Measurements from ENCODE around the gene ACBD6. TPM values are rescaled to one million over a fixed set of nuclear protein-coding genes. Genes with fewer than 3 reads are reported as not detected.

Gene ACBD6
- total RNA-seq, 5 donors from 2014 or later (not counting 1 experiment from before 2014, with no cell fraction given): 44.3 to 58.5 (median 53.0) TPM

GRCh38 chr1:180501865-180502360 is 464 bp downstream of the ACBD6 start:
- ATAC-seq (replicated peaks in 1 of 4) (peak; percentile 14 to 24 (median 18)), DNase-seq (peak in 9 of 35 experiments; percentile 8 to 58 (median 23))
- H3K9me3 Mint-ChIP-seq: no peaks in the 10 kb centered on the region
- Histone ChIP-seq H3K9me3 (no peaks in the 10 kb centered on the region), H3K27ac (ENCODE audit: low read length) (peak overlapping the region; percentile 87), H3K27me3 (replicated peaks in 1 of 2; ENCODE audit: control insufficient read depth in 2 of 2, extremely low read depth in 1 of 2, insufficient read depth in 2 of 2, low read length in 1 of 2) (no peaks in the 10 kb centered on the region), H3K4me3 (ENCODE audit: control insufficient read depth in 1 of 2, extremely low read depth in 1 of 2, low read length in 1 of 2) (peak overlapping the region; percentile 97 to 99), H3K36me3 (ENCODE audit: control insufficient read depth in 2 of 2, extremely low read depth in 1 of 2, insufficient read depth in 1 of 2, low read length in 1 of 2) (no peaks in the 10 kb centered on the region), H3K4me1 (ENCODE audit: control insufficient read depth in 1 of 2, extremely low read depth in 1 of 2, insufficient read depth in 2 of 2, low read length in 2 of 2) (peaks cover 21 to 22% of the 10 kb centered on the region in 2 experiments)
- CTCF ChIA-PET: interaction anchor here (0.5 to 4.1 kb wide), 13 partner anchors 10 to 603 kb away, joined by 3 to 20 read pairs (median 4); no protein-coding TSS in a partner anchor
- peaks cover 33 to 43% (median 42%) of the 10 kb centered on the region in 3 donors for H3K4me1 Mint-ChIP-seq
- no peaks in the 10 kb centered on the region for H3K27me3 Mint-ChIP-seq
- POLR2A ChIA-PET: interaction anchor here (0.5 to 1.0 kb wide), 4 partner anchors 14 to 589 kb away, joined by 3 to 4 read pairs (median 4); no protein-coding TSS in a partner anchor
- peaks cover 3% of the 10 kb centered on the region for H3K36me3 Mint-ChIP-seq
- peak overlapping the region; percentile 96 to 99 for H3K27ac Mint-ChIP-seq
- H3K4me3 Mint-ChIP-seq: peak overlapping the region; percentile 92 to 96 (median 95)
- WGBS (ENCODE audit: insufficient coverage): under 1% methylated on average over 17 of the region's 18 CpGs

DNA sequence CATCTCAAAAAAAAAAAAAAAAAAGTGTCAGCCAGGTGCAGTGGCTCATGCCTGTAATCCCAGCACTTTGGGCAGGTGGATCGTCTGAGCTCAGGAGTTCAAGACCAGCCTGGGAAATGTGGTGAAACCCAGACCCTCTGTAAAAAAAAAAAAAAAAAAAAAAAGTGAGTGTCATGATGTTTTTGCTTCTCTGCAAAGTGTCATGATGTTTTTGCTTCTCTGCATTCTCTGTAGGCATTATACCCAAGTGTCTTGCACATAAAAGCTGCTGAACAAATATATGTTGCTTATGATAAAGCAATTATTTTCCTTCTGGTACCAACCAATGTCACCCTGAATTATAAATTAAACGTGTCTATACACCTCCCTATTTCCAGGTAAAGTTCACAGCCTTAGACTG is 1.7 kb downstream of the ACBD6 start:
- Mint-ChIP-seq H3K4me3 (peak overlapping the region; percentile 65 to 92 (median 73)), H3K4me1 (peaks cover 44 to 50% (median 50%) of the 10 kb centered on the region in 3 donors), H3K36me3 (peaks cover 3% of the 10 kb centered on the region), H3K9me3 (no peaks in the 10 kb centered on the region), H3K27ac (peak overlapping the region in 1 of 2 donors; percentile 61), H3K27me3 (no peaks in the 10 kb centered on the region)
- no peak overlapping the region for H3K27ac ChIP-seq (ENCODE audit: low read length)
- ATAC-seq (replicated peaks in 1 of 4) (no peak), DNase-seq (no peak)
- no peaks in the 10 kb centered on the region for H3K36me3 ChIP-seq (ENCODE audit: control insufficient read depth in 2 of 2, extremely low read depth in 1 of 2, insufficient read depth in 1 of 2, low read length in 1 of 2)
- H3K4me1 ChIP-seq (ENCODE audit: control insufficient read depth in 1 of 2, extremely low read depth in 1 of 2, insufficient read depth in 2 of 2, low read length in 2 of 2): peaks cover 21 to 22% of the 10 kb centered on the region in 2 experiments
- WGBS (ENCODE audit: insufficient coverage): 100% methylated on average over 1 of the region's 2 CpGs
- POLR2A ChIA-PET: interaction anchor here in 1 of 2 donors (0.6 to 0.7 kb wide), 2 partner anchors 585 to 631 kb away, joined by 6 to 10 read pairs; no protein-coding TSS in a partner anchor
- no peaks in the 10 kb centered on the region for H3K27me3 ChIP-seq (replicated peaks in 1 of 2; ENCODE audit: control insufficient read depth in 2 of 2, extremely low read depth in 1 of 2, insufficient read depth in 2 of 2, low read length in 1 of 2)
- H3K9me3 ChIP-seq: no peaks in the 10 kb centered on the region
- CTCF ChIA-PET: interaction anchor here (0.6 to 2.3 kb wide), 9 partner anchors 18 to 624 kb away, joined by 3 to 12 read pairs (median 4); no protein-coding TSS in a partner anchor
- no peak overlapping the region for H3K4me3 ChIP-seq (ENCODE audit: control insufficient read depth in 1 of 2, extremely low read depth in 1 of 2, low read length in 1 of 2)

DNA sequence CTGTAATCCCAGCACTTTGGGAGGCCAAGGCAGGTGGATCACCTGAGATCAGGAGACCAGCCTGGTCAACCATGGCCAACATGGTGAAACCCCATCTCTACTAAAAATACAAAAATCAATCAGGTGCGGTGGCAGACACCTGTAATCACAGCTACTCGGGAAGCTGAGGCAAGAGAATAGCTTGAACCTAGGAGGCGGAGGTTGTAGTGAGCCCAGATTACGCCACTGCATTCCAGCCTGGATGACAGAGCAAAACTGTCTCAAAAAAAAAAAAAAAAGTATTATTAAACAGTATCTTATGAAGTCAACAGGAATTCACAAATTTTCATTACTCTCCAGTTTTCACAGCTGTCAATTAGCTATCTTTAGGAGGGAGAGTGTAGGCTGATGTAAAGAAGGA is 3.8 kb downstream of the ACBD6 start:
- no peak overlapping the region for H3K27ac ChIP-seq (ENCODE audit: low read length)
- peaks cover 21 to 22% of the 10 kb centered on the region in 2 experiments for H3K4me1 ChIP-seq (ENCODE audit: control insufficient read depth in 1 of 2, extremely low read depth in 1 of 2, insufficient read depth in 2 of 2, low read length in 2 of 2)
- H3K4me3 Mint-ChIP-seq: no peak overlapping the region
- DNase-seq (no peak), ATAC-seq (replicated peaks in 1 of 4) (no peak)
- peaks cover 53 to 58% (median 57%) of the 10 kb centered on the region in 3 donors for H3K4me1 Mint-ChIP-seq
- ChIA-PET POLR2A (interaction anchor here in 1 of 2 donors (0.7 kb wide), 1 partner anchor 1612 kb away, joined by 4 read pairs; no protein-coding TSS in a partner anchor), CTCF (interaction anchor here (0.9 to 1.5 kb wide), 3 partner anchors 10 to 684 kb away, joined by 3 to 4 read pairs (median 3); no protein-coding TSS in a partner anchor)
- H3K36me3 ChIP-seq (ENCODE audit: control insufficient read depth in 2 of 2, extremely low read depth in 1 of 2, insufficient read depth in 1 of 2, low read length in 1 of 2): no peaks in the 10 kb centered on the region
- H3K27me3 Mint-ChIP-seq: no peaks in the 10 kb centered on the region
- no peaks in the 10 kb centered on the region for H3K9me3 Mint-ChIP-seq
- WGBS (ENCODE audit: insufficient coverage): no CpG with 5 or more reads among the region's 4 CpGs
- no peak overlapping the region for H3K27ac Mint-ChIP-seq
- H3K27me3 ChIP-seq (replicated peaks in 1 of 2; ENCODE audit: control insufficient read depth in 2 of 2, extremely low read depth in 1 of 2, insufficient read depth in 2 of 2, low read length in 1 of 2): no peaks in the 10 kb centered on the region
- no peaks in the 10 kb centered on the region for H3K9me3 ChIP-seq
- H3K36me3 Mint-ChIP-seq: peaks cover 14% of the 10 kb centered on the region
- H3K4me3 ChIP-seq (ENCODE audit: control insufficient read depth in 1 of 2, extremely low read depth in 1 of 2, low read length in 1 of 2): no peak overlapping the region

DNA sequence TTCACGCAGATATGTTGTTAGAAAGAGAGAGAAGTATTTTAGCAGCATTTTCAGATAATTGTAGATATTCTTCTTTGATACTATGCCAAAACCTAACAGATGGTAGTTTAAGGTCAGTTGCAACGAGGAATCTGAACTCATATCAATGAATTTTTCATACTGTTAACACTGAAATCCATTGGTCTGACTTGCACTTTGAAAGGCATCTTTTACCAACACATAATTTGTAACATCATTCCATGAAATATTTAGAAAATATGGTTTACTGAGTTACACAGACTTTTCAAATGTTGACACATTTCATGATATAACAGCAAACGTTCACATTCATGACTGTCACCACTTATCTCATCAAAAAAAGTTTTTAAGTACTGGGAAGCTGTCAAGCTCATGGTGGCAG is 4.6 kb downstream of the ACBD6 start:
- H3K4me1 ChIP-seq (ENCODE audit: control insufficient read depth in 1 of 2, extremely low read depth in 1 of 2, insufficient read depth in 2 of 2, low read length in 2 of 2): peaks cover 16% of the 10 kb centered on the region in 2 experiments
- H3K27me3 ChIP-seq (replicated peaks in 1 of 2; ENCODE audit: control insufficient read depth in 2 of 2, extremely low read depth in 1 of 2, insufficient read depth in 2 of 2, low read length in 1 of 2): no peaks in the 10 kb centered on the region
- H3K36me3 Mint-ChIP-seq: peaks cover 18% of the 10 kb centered on the region
- H3K27me3 Mint-ChIP-seq: no peaks in the 10 kb centered on the region
- no peak overlapping the region for H3K27ac ChIP-seq (ENCODE audit: low read length)
- no peak overlapping the region for H3K27ac Mint-ChIP-seq
- H3K9me3 Mint-ChIP-seq: no peaks in the 10 kb centered on the region
- no peaks in the 10 kb centered on the region for H3K36me3 ChIP-seq (ENCODE audit: control insufficient read depth in 2 of 2, extremely low read depth in 1 of 2, insufficient read depth in 1 of 2, low read length in 1 of 2)
- no peak for ATAC-seq (replicated peaks in 1 of 4)
- H3K9me3 ChIP-seq: no peaks in the 10 kb centered on the region
- WGBS (ENCODE audit: insufficient coverage): no CpG with 5 or more reads among the region's 3 CpGs
- H3K4me1 Mint-ChIP-seq: peaks cover 45 to 54% (median 54%) of the 10 kb centered on the region in 3 donors
- no peak overlapping the region for H3K4me3 ChIP-seq (ENCODE audit: control insufficient read depth in 1 of 2, extremely low read depth in 1 of 2, low read length in 1 of 2)
- no peak overlapping the region for H3K4me3 Mint-ChIP-seq
- CTCF ChIA-PET: interaction anchor here in 1 of 2 donors (1.5 kb wide), 1 partner anchor 10 kb away, joined by 4 read pairs; no protein-coding TSS in a partner anchor
- DNase-seq: no peak
- POLR2A ChIA-PET: no interaction called here

GRCh38 chr1:180494370-180494769 is 8.0 kb downstream of the ACBD6 start:
- Histone ChIP-seq H3K36me3 (ENCODE audit: control insufficient read depth in 2 of 2, extremely low read depth in 1 of 2, insufficient read depth in 1 of 2, low read length in 1 of 2) (peaks cover 0 to 2% of the 10 kb centered on the region in 2 donors), H3K27ac (ENCODE audit: low read length) (no peak overlapping the region), H3K9me3 (no peaks in the 10 kb centered on the region), H3K4me1 (ENCODE audit: control insufficient read depth in 1 of 2, extremely low read depth in 1 of 2, insufficient read depth in 2 of 2, low read length in 2 of 2) (peaks cover 0 to 1% of the 10 kb centered on the region in 2 experiments), H3K27me3 (replicated peaks in 1 of 2; ENCODE audit: control insufficient read depth in 2 of 2, extremely low read depth in 1 of 2, insufficient read depth in 2 of 2, low read length in 1 of 2) (no peaks in the 10 kb centered on the region), H3K4me3 (ENCODE audit: control insufficient read depth in 1 of 2, extremely low read depth in 1 of 2, low read length in 1 of 2) (no peak overlapping the region)
- no peaks in the 10 kb centered on the region for H3K27me3 Mint-ChIP-seq
- H3K36me3 Mint-ChIP-seq: peaks cover 23% of the 10 kb centered on the region
- H3K9me3 Mint-ChIP-seq: no peaks in the 10 kb centered on the region
- no peak for ATAC-seq (replicated peaks in 1 of 4)
- peak overlapping the region in 1 of 2 donors; percentile 44 for H3K27ac Mint-ChIP-seq
- ChIA-PET CTCF (no interaction called here), POLR2A (no interaction called here)
- no peak for DNase-seq
- no CpG with 5 or more reads among the region's 2 CpGs for WGBS (ENCODE audit: insufficient coverage)
- no peak overlapping the region for H3K4me3 Mint-ChIP-seq
- H3K4me1 Mint-ChIP-seq: peaks cover 29 to 31% (median 29%) of the 10 kb centered on the region in 3 donors

- CTCF ChIA-PET: interaction anchor here (0.6 to 0.7 kb wide), 3 partner anchors 12 to 704 kb away, joined by 3 to 4 read pairs (median 3); no protein-coding TSS in a partner anchor
- peaks cover 0 to 20% of the 10 kb centered on the region in 2 donors for H3K36me3 ChIP-seq (ENCODE audit: control insufficient read depth in 2 of 2, extremely low read depth in 1 of 2, insufficient read depth in 1 of 2, low read length in 1 of 2)
- POLR2A ChIA-PET: no interaction called here
- Mint-ChIP-seq H3K27ac (no peak overlapping the region), H3K27me3 (no peaks in the 10 kb centered on the region), H3K9me3 (no peaks in the 10 kb centered on the region), H3K4me3 (no peak overlapping the region), H3K36me3 (peaks cover 46% of the 10 kb centered on the region), H3K4me1 (peaks cover 15 to 22% (median 20%) of the 10 kb centered on the region in 3 donors)
- no peak overlapping the region for H3K4me3 ChIP-seq (ENCODE audit: control insufficient read depth in 1 of 2, extremely low read depth in 1 of 2, low read length in 1 of 2)
- DNase-seq: no peak
- ATAC-seq (replicated peaks in 1 of 4): no peak
- H3K27me3 ChIP-seq (replicated peaks in 1 of 2; ENCODE audit: control insufficient read depth in 2 of 2, extremely low read depth in 1 of 2, insufficient read depth in 2 of 2, low read length in 1 of 2): no peaks in the 10 kb centered on the region
- no peaks in the 10 kb centered on the region for H3K9me3 ChIP-seq
- H3K4me1 ChIP-seq (ENCODE audit: control insufficient read depth in 1 of 2, extremely low read depth in 1 of 2, insufficient read depth in 2 of 2, low read length in 2 of 2): no peaks in the 10 kb centered on the region
- no peak overlapping the region for H3K27ac ChIP-seq (ENCODE audit: low read length)
Measured at GRCh38 chr1:180489976-180490375, 12.4 kb downstream of the ACBD6 start.

All from T-cell (primary cell).